Activated CD4-positive, alpha-beta T cell treated with anti-CD3 and anti-CD28 coated beads for 24 hours (primary cell): ENCODE results near the gene MYOM1.

Source experiments
- DNase-seq, 2 donors: peaks; one replicate each; pipeline ENCODE4 v3.0.0-alpha.2; 2020; ENCODE audit warnings: low read depth in 2 of 2

Gene MYOM1

DNA sequence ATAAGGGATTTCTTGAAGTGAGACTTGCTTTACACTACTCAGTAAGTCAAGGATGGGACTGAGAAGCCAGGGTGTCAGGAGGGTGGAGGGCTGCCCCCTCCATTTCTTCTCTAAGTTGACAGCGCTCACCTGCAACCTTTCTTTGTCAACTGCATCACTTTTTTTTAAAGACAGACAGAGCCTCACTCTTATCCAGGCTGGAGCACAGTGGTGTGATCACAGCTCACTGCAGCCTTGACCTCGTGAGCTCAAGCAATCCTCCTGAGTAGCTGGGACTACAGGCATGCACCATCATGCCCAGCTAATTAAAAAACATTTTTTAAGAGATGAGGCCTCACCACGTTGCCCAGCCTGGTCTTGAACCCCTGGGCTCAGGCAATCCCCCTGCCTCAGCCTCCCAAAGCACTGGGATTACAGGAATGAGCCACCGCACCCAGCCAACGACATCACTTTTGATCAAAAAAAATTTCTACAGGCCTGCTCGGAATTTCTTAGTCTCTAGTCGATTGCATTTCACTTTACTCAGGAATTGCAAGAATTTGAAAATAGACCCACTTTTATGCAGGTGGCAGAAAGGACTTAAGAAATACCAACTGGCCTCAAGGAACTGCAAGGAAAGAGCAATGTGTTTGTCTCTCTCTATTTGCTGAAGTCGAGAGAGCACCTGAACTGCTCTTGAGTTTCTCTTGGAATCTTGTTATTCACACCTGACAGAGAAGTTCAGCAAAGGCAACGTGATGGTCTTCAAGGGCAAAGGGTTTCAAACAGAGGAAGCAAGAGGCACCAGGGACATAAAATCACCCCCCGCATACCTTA is 101.4 kb downstream of the MYOM1 start:
- no peak for DNase-seq

DNA sequence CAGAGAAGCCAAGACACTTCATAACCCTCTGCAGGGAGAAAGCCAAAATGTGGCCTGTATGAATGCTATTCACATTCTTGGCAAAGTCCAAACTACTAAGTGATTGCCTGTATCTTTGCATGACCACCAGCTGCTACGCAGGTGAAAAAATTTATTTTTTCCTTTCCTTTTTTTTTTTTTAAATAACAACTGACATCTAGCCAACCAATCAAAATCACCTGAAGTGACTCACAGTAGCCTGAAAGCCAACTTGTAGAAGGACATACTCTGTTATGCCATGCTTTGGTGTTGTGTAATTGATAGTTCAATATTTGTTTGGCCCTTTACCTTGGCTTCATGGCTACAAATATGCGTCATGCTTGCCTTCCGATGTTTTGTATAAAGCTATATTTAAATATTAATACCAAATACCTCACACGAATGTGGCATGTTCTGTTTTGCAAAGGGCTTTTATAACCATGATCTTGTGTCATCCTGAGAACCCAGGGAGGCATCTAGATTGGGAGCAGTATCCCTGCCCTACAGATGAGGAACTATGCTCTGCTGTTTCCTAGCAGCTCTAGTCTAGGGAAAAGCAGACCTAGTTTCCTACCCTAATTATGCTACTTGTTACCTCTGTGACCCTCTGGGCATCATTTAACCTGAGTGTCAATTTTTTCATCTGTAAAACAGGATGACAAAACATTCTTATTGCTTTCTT is 102.1 kb downstream of the MYOM1 start:
- no peak for DNase-seq

DNA sequence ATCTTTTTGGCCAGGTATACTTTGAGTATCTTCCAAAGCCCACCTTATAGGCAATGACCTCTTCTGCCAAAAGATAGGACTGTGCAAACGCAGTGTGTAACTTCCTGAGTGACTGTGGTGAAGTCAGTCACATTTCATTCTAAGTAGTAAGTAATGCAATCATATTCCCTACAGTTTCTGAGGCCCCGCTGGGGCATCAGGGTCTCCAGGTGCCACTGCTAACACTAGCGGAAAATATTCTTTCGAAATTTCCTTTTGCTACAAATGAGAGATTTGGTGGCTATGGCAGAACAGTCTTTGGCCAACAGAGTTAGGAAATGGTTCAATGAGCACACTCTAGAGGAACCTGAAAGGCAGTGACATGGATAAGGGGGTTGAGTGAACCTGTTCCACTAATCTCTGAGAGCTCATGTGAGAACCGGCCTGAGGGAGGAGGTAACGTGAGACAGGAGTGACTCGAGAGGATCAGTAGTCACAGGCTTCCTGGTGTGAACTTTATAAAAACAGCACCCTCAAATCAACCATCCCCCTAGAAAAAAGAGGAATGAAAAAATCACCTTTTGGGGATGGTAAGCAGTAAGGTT is 104.2 kb downstream of the MYOM1 start:
- no peak for DNase-seq

DNA sequence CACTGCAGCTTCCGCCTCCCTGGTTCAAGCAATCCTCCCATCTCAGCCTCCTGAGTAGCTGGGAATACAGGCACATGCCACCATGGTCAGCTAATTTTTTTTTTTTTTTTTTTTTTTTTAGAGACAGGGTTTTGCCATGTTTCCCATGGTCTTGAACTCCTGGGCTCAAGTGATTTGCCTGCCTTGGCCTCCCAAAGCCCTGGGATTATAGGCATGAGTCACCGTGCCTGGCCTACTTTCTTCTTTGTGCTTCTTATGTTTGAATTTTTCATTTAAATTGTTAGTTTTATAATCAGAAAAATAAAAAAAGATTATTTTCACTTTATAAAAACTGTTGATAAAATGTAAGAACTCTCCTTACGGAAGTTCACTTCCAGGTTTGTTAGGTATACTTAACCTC is 105.3 kb downstream of the MYOM1 start:
- DNase-seq, result no peak

DNA sequence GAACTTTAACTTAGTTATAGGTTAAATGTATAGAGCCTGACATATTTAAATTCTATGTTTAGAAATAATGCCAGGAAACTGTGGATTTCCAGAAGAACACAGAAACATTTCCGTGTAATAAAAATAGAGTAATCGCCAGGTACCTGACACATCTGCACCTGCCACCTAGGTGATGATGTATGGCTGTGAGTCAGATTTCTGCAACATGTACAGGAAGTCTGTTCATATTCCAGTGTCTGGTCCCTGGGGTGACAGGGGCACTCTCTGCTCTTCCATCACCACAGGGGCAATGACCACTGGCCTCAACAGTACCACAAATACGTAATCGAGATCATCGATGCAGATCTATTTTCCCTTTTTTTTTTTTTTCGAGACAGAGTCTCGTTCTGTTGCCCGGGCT is 105.7 kb downstream of the MYOM1 start:
- no peak for DNase-seq

DNA sequence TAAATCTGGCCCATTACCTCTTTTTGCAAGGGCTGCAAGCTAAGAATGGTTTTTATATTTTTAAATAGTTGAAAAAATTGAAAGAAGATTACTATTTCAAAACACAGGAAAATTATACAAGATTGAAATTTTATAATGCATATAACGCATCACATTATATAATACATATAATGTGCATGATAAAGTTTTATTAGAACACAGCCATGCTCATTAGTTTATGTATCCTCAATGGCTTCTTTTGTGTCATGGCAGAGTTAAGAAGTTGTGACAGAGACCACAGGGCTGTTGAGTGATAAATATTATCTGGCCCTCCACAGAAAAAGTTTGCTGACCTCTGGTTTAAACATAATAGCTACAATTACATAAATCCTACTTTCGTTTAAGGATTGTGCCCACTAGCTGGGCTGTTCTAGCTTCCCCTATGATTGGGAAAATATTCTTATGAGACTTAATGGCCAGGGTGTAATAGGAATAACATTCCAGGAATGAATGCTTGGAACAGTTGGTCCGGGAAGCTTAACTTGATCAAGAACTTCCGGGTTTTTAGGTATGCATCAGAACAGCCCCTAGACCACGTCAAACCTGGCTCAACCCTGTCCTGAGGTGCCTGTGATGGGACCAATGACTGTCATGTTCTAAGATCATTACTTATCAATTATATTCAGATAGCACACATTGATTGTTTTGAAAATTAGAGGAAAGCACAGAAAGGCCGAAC is 108.1 kb downstream of the MYOM1 start:
- DNase-seq, result no peak

DNA sequence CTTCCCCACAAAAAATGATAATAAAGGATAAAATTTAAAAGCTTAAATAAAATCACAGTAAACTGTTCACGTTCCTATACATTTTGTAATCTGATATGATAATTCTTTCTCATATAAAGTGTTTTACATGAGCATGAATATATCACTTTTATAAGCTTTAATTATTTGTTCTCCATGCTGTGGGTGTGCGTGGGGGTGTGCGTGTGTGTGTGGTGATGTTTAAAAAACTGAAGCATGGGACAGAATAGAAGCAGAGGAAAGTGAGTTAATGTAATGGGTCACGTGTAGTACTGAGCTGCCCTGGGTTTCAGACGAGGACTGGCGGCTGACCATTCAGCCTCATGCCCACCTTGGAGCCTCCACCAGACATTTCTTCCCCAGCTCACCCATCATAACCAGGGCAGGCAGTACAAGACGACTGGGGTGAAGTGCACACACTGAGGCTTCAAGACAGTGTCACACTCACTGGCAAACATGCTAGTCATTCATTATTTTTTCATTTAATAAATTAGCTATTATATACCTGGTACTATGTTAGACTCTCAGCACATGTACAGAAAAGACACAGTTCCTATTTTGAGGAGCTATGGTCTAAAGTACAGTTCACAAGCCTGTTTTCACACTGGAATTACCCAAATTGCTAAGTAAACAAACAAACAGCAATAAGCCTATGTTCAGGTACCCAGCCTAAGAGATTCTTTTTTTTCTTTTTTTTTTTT is 109.6 kb downstream of the MYOM1 start:
- no peak for DNase-seq

DNA sequence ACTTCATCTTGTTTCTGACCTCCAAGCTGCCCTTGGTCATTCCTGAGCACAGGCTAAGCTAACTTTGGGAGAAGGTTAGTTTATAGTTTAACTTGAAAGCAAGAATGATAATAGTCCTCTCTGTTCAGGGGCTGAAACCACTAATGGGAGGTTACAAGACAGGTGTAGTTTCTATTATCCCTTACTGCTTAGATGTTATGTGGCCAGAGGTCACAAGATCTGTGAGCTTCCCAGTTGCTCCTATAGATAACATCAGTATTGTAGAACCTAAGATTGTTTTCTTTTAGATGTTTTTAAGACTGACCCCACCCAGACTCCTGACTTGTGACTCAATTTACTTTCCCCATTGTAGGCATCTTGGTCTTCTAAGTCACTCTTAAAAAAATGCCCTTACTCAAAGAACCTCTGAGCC is 112.0 kb downstream of the MYOM1 start:
- no peak for DNase-seq

DNA sequence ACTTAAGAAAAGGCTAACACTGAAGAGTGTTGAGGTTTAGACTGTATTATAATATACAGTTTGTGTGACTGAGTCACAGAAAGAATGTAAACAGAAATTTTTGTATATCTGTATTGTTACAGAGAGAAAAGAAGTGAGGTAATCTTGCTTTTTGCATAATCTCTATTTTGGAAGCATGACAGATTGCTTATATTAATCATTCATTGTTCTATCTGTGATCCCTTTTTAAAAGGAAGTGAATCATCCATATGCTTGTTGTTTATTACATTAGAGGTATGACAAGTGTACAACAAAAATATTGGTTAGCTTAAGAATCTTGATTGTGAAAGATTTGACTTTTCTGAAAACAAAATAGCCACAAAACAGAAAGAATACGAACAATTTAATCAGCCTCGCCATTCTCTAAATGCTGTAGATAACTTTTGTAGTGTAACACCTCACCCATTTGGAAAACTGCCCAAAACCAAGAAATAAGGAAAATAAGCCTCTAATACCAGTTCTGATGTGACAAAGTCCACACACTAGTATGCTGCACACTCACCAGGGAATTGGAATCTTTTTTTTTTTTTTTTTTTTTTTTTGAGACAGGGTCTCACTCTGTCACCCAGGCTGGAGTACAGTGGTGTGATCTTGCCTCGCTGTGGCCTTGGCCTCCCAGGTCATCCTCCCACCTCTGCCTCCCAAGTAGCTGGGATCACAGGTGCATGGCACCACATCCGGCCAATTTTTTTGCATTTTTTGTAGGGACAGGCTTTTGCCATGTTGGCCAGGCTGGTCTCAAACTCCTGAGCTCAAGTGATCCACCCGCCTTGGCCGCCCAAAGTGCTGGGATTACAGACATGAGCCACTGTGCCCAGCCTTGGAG is 115.3 kb downstream of the MYOM1 start:
- no peak for DNase-seq

DNA sequence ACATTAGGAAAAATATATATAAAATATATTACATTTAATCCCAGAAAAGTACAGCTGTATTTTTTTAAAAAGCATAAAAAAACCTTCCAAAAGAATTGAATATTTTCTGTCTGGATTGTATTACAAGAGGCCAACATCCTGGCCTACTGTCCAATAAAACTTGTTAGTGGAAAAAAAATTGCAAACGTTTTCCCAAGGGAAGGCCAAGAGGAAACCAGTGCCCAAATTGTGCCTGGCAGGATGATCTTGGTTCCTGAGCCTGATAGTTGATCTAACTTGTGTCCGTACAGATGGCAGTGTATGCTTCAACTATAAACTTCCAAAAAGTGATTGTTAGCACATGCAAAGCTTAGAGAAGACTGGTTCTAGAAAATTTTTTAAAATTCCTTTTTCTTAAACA is 116.2 kb downstream of the MYOM1 start:
- no peak for DNase-seq

DNA sequence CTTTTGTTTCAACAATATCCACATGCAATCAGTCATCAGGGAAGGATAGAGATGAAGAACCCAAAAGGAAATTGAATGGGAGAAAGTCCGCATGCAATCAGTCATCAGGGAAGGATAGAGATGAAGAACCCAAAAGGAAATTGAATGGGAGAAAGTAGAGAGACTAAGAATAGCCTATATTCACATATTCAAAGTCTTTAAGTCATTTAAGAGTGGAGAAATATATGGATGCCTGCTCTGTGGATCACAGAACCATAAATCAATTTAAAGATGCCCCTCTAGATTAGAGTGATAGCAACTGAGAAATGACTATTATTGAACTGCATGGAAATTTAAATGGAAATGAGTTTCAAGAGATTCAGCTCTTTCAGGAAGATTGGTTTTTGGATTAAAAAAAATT is 116.8 kb downstream of the MYOM1 start:
- DNase-seq, result no peak

DNA sequence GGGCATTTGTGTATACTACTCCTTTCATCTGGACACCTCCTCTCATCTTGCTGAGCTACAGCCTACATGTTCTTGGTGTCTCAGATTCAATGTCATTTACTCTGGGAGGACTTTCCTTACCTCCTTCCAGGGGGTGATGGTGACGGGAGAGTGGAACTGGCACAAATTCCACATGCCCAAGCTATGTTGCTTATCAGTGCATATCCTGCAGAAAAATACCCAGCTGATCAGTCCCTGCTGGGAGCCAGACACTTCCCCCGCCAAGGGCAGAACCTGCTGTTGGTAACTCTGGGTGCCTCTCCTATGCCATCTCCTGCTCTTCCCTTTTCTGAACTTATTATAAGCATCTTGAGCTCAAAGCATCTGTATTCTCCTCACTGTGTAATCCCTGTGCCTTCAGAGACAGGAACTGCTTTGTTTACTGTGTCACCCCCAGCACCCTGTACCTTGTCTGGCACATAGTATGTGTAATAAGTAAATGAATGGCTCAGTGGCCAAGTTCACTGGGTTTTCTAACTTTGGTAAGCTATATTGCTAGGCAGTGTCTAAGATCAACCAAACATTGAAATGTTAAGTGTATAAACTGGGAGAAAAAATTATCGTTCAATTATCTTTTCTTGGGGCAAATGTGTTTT is 119.2 kb downstream of the MYOM1 start:
- DNase-seq, result no peak

DNA sequence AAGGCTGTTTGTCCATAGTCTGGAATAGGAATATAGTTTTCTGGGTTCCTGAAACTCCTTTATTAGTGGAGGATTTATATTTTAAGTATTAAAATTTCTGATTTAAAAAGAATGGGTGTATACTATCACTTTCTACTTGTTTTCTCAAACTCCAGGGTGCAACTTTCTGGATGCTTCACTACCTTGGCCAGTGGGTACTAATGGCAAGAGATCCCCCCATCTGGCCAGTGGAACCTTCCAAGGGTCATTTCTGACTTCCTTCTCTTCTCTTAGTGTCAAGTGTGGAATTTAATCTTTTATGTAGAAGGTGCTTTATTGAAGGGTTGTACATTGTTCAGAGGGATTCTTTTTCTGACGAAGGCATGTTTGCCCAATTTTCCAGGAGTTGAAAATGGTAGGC is 120.4 kb downstream of the MYOM1 start:
- DNase-seq, result no peak

DNA sequence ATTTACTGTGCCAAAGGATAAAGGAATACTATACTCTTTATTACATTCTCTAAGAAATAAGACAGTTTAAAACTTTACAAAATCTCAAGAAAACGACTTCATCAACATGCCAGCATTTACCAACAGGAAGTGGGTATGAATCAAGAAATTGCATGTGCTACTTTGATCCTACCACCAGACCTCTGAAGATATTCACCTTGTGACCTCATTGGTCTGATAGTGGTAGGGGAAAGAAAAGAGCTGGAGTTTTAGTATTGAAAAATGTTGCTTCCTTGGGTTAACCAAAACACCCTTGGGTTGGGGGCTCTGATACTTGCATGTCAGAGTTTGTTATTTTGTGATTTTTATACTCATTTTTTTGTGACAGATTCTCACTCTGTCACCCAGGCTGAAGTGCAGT is 122.7 kb downstream of the MYOM1 start:
- no peak for DNase-seq

DNA sequence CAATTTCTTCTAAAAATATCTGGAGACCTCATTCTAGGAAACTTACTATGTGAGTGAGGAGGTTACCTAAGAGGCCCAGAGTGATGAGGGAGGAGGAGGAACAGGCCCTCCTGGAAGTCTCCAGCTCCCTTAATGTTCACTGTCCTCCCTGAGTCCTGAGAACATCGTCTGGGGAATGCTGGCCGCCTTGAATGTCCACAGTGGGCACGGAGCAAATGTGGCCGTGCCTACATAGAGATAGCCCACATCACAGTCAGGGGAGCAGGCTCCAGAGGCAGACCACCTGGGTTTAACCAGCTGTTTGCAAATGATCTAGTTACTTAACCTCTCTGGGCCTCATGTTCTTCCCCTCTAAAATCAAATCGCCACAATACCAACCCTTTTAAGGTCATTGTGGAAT is 123.8 kb downstream of the MYOM1 start:
- DNase-seq, result no peak

DNA sequence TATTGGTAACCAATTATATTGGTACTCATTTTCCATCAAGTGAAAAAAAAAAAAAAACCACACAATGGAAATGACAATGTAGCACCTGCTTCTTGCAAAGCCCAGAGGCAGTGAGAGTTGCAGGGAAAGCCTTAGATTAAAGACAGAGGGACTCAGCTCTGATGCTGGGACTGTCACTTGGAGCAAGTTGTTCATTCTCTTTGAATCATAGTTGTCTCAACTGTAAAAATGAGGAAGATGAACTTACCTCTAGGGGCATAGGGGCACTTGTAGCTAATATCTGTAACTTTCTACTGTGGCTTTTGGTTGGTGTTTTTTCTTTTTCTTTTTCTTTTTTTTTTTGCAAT is 125.5 kb downstream of the MYOM1 start:
- DNase-seq, result no peak

DNA sequence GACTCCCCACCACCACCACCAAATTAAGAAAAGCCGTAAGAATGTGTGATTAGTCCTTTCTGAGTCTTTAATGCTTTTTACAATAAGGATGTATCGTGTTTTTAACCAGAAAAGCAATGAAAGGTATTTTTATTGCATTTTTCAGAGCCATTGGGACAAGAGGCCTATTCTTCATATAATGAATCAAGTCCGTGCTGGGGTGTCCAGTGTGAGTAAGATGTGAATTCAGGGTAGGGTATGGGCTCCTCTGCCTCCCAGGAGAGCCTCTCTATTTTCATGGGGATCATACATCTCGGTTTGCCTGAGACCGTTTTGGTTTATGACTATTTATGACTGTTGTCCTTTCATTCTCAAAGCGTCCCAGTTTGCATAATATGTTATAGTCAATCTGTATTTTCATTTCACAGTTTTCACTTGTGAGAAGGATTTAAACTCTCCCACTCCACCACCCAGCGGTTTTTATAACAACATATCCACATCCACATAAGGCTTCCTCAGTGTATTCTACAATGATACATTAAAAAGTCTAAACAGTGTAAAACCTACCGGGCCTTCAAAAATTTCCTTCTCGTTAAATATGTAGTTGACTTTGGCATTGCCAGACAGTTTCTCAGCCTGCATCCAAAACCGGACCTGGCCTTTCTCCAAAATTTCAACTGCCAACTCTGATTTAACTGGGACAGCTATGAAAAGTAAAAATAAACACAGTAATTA is 126.0 kb downstream of the MYOM1 start:
- DNase-seq, result no peak

DNA sequence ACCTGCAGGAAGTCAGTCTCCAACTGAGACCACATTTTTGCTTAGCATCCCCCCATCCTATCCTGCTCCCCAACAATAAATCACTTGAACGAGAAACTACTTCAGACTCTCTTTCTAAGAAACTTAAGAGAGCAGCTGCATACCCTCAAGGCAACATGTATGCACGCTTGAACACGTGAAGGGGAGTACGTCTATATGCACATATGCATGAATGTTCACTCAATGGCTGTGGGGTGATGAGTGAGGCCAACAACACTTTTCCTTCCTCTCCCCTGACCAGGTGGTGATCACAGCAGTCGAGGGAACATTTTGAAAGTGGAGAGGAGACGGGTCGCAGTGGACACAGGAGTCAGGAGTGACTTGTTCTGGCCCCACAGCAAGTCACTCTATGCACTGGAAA is 127.0 kb downstream of the MYOM1 start:
- DNase-seq, result no peak

DNA sequence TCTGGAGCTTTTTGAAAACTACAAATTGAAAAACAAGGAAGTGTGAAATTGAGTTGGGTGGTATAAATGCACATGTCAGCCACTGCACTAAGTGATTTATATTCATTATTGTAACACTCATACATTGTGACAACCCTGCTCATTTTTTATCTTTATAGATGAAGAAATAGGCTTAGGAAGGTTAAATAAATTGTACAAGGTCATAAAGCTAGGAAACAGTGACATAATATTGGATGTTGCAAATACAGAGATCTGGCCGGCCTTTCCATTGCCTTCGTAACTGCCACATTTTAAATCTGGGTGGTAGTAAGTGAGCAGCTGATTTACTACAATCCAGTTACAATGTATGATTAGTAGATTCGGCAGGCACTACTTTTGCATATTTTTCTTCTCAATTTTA is 130.2 kb downstream of the MYOM1 start:
- DNase-seq, result no peak

DNA sequence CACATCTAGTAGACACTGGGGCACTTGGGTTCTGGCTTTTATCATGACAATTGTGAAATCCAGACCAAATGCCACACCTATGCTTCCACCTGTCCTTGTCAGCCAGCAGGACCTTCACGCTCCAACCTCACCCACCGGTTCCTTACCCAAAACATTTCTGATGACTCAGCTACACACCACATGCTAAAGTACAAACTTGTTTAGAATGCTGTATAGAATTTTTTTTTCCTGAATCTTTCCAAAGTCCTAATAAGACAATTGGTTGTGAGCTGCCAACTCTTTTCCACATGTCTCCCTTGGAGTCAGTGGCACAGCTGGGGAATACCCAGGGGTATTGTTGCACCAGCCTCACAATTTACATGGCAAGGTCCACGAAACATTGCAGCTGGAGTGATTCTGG is 131.3 kb downstream of the MYOM1 start:
- DNase-seq, result no peak
